ENCODE measurements around the gene AFG1L.
A peak's percentile ranks its signal among the peaks of the same experiment; 100 is the strongest.

The AFG1L gene

DNA sequence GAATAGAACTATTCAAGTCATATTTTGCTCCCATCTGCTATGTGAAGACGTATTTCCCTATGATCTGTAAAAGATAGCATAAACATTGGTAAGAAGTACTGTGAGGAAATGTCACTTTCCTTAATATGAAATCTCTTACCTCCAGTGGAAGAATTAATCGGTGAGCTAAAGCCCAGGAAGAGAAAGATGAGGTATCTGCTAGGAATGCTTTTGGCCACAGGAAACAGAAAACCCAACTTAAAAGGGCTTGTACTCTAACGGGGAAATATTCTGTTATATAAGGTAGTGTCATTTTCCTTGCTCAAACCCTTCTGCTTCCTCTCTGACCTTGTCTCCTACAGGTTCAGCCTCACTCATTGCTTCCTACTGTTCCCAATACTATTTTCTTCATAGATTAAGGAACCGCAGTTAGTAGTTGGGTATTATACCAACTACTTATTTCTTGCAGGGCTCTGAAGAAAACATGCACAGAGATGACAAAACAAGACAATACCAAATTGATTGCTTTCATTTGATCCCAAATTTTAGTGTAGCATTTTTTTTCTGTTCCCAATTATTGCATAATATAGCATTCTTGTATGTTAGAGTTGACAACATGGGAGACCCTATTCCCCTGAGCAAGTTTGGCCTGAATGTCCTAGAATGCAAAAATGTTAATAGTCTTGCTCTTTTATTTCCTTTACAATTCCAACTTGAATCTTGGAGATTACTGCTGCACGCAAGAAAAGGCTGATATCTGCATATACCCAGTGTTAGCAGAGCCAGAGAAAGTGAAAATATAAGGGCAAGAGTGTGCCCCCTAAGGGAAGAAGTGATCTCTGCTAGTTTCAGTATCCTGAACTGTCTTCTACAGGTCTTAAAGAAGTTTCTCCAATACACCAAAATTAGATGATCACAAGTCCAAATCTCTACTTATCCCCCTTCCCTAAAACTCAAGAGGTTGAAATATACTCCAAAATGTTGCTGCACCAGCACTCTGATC is 65.3 kb downstream of the AFG1L start:
- TF ChIP-seq, protein P1, sequence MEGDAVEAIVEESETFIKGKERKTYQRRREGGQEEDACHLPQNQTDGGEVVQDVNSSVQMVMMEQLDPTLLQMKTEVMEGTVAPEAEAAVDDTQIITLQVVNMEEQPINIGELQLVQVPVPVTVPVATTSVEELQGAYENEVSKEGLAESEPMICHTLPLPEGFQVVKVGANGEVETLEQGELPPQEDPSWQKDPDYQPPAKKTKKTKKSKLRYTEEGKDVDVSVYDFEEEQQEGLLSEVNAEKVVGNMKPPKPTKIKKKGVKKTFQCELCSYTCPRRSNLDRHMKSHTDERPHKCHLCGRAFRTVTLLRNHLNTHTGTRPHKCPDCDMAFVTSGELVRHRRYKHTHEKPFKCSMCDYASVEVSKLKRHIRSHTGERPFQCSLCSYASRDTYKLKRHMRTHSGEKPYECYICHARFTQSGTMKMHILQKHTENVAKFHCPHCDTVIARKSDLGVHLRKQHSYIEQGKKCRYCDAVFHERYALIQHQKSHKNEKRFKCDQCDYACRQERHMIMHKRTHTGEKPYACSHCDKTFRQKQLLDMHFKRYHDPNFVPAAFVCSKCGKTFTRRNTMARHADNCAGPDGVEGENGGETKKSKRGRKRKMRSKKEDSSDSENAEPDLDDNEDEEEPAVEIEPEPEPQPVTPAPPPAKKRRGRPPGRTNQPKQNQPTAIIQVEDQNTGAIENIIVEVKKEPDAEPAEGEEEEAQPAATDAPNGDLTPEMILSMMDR (IDR thresholded peaks at IDR 0.05; ENCODE audit: borderline replicate concordance, extremely low read depth, low read length, poor library complexity, severe bottlenecking), result peak; percentile 37
- no peak for TF ChIP-seq EZH2 (IDR thresholded peaks at IDR 0.05; ENCODE audit: borderline replicate concordance, low read depth, low read length, severe bottlenecking)
- no peak for ATAC-seq (ENCODE audit: insufficient read depth, low read depth)
- H3K4me1 ChIP-seq (ENCODE audit: insufficient read depth, low read length), result no peaks in the 10 kb centered on the region

DNA sequence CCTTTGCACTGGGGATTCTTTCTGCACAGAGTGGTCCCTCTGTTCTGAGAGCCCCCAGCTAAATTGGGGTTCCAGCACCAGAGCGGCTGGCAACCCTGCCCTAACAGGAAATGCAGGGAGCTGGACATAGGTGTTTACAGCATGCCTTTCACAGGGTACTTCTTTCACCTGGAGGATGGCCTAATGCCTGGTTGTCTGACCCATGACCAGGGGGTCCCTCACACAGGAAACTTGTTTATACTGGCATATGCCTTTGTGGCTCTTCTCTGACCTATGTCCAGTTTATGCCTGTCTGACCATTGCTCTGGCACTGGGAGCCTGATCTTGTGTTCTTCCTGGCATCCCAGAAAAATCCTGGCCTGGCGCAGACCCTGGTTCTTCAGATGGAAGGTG is 66.1 kb downstream of the AFG1L start:
- DNase-seq, result no peak
- no peak overlapping the region for H3K9ac ChIP-seq (ENCODE audit: low read depth, low read length)
- peaks cover 9% of the 10 kb centered on the region; the same call in 1 of the 2 replicates for H3K36me3 ChIP-seq (ENCODE audit: insufficient read depth, low read length)

More for the DNA sequence above, 65.3 kb downstream of the AFG1L start:
- H3K27me3 ChIP-seq (ENCODE audit: insufficient read depth, low read length, poor library complexity), result no peaks in the 10 kb centered on the region
- H4K20me1 ChIP-seq (ENCODE audit: insufficient read depth, low read length), result no peaks in the 10 kb centered on the region
- H3K4me2 ChIP-seq (ENCODE audit: insufficient read depth, low read length), result no peak overlapping the region
- peaks cover 9% of the 10 kb centered on the region; the same call in 1 of the 2 replicates for H3K36me3 ChIP-seq (ENCODE audit: insufficient read depth, low read length)
- H2AFZ ChIP-seq (ENCODE audit: low read depth, low read length), result no peak overlapping the region
- H3K9ac ChIP-seq (ENCODE audit: low read depth, low read length), result no peak overlapping the region
- no peaks in the 10 kb centered on the region for H3K9me3 ChIP-seq (ENCODE audit: insufficient read depth, low read length, severe bottlenecking)
- H3K4me3 ChIP-seq (ENCODE audit: low read depth in 1 of 2, low read length in 2 of 2), result no peak overlapping the region
- H3K27ac ChIP-seq (ENCODE audit: low read length), result no peak overlapping the region
- no peak for DNase-seq
- no peaks in the 10 kb centered on the region for H3K79me2 ChIP-seq (ENCODE audit: insufficient read depth, low read length)

DNA sequence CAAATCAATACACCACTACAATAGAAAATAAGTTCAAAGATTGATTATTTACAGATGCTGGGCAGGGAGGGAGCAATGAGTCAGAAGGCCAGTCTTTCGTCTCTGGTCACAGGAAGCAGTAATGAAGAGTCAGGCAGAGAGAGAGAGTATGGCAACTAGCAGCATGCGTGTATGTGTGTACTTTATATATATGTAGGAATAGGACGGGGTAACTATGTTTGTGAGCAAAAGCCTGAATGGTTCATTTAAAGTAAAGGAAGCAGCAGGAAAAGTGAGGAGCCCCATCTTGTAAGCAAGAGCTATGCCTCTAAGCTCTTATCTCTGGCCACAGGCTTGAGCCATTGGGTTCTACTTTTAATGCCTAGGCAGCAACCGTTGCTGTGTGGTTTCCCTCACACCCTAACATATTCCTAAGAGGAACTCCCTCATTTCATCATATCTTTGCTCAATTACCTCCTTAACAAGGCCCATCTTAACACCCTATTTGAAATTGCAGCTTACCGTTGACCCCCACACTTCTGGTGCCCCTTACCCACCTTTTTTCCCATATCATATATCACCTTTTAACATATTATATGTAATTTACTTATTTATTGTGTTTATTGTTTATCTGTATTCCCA is 66.6 kb downstream of the AFG1L start:
- Histone ChIP-seq H3K79me2 (ENCODE audit: insufficient read depth, low read length) (no peaks in the 10 kb centered on the region), H3K4me2 (ENCODE audit: insufficient read depth, low read length) (no peak overlapping the region), H3K27ac (ENCODE audit: low read length) (no peak overlapping the region), H3K27me3 (ENCODE audit: insufficient read depth, low read length, poor library complexity) (no peaks in the 10 kb centered on the region), H2AFZ (ENCODE audit: low read depth, low read length) (no peak overlapping the region), H3K4me1 (ENCODE audit: insufficient read depth, low read length) (no peaks in the 10 kb centered on the region), H3K9ac (ENCODE audit: low read depth, low read length) (no peak overlapping the region), H3K9me3 (ENCODE audit: insufficient read depth, low read length, severe bottlenecking) (no peaks in the 10 kb centered on the region), H4K20me1 (ENCODE audit: insufficient read depth, low read length) (no peaks in the 10 kb centered on the region), H3K36me3 (ENCODE audit: insufficient read depth, low read length) (peaks cover 9% of the 10 kb centered on the region; the same call in 1 of the 2 replicates), H3K4me3 (ENCODE audit: low read depth in 1 of 2, low read length in 2 of 2) (no peak overlapping the region)
- TF ChIP-seq EZH2 (IDR thresholded peaks at IDR 0.05; ENCODE audit: borderline replicate concordance, low read depth, low read length, severe bottlenecking), result no peak
- TF ChIP-seq, protein P1 (IDR thresholded peaks at IDR 0.05; ENCODE audit: borderline replicate concordance, extremely low read depth, low read length, poor library complexity, severe bottlenecking), result no peak
- DNase-seq (no peak), ATAC-seq (ENCODE audit: insufficient read depth, low read depth) (no peak)

More for the DNA sequence above, 66.1 kb downstream of the AFG1L start:
- no peaks in the 10 kb centered on the region for H3K79me2 ChIP-seq (ENCODE audit: insufficient read depth, low read length)
- no peaks in the 10 kb centered on the region for H4K20me1 ChIP-seq (ENCODE audit: insufficient read depth, low read length)
- H3K4me1 ChIP-seq (ENCODE audit: insufficient read depth, low read length), result no peaks in the 10 kb centered on the region
- H3K4me2 ChIP-seq (ENCODE audit: insufficient read depth, low read length), result no peak overlapping the region
- H3K27ac ChIP-seq (ENCODE audit: low read length), result no peak overlapping the region
- TF ChIP-seq EZH2 (IDR thresholded peaks at IDR 0.05; ENCODE audit: borderline replicate concordance, low read depth, low read length, severe bottlenecking), result no peak
- TF ChIP-seq, protein P1 (IDR thresholded peaks at IDR 0.05; ENCODE audit: borderline replicate concordance, extremely low read depth, low read length, poor library complexity, severe bottlenecking), result no peak
- H2AFZ ChIP-seq (ENCODE audit: low read depth, low read length), result no peak overlapping the region
- no peaks in the 10 kb centered on the region for H3K27me3 ChIP-seq (ENCODE audit: insufficient read depth, low read length, poor library complexity)
- H3K4me3 ChIP-seq (ENCODE audit: low read depth in 1 of 2, low read length in 2 of 2), result no peak overlapping the region
- H3K9me3 ChIP-seq (ENCODE audit: insufficient read depth, low read length, severe bottlenecking), result no peaks in the 10 kb centered on the region
- ATAC-seq (ENCODE audit: insufficient read depth, low read depth), result no peak
